GM12875 (cell line): Measurements from ENCODE around the gene ZNF710.

Experiments
- H3K4me3 ChIP-seq: one replicate; pipeline ENCODE4 v1.5.1; 2011; ENCODE audit warnings: low read depth, low read length, control low read depth
- CTCF ChIP-seq: IDR thresholded peaks from 2 replicates; pipeline ENCODE4 v1.5.1; 2011; ENCODE audit warnings: low read depth, mild to moderate bottlenecking, control low read depth, inconsistent platforms, low read length, moderate library complexity, borderline replicate concordance; ENCODE audit not compliant: insufficient read depth

Gene ZNF710

GRCh38 chr15:90059208-90059985 lies 58.3 kb downstream of the ZNF710 start:
- H3K4me3 ChIP-seq: peak overlapping the region; percentile 17
- TF ChIP-seq CTCF: no peak

GRCh38 chr15:90060797-90061196 lies 59.7 kb downstream of the ZNF710 start:
- no peak for TF ChIP-seq CTCF
- H3K4me3 ChIP-seq: no peak overlapping the region

GRCh38 chr15:90062023-90062442 lies 60.9 kb downstream of the ZNF710 start:
- no peak for TF ChIP-seq CTCF
- H3K4me3 ChIP-seq: peak overlapping the region; percentile 33

- no peak for TF ChIP-seq CTCF
- no peak overlapping the region for H3K4me3 ChIP-seq
Measured at GRCh38 chr15:90062462-90062932, 61.4 kb downstream of the ZNF710 start.

- no peak overlapping the region for H3K4me3 ChIP-seq
- no peak for TF ChIP-seq CTCF
Measured at GRCh38 chr15:90062973-90063769, 62.0 kb downstream of the ZNF710 start.

- H3K4me3 ChIP-seq: no peak overlapping the region
- no peak for TF ChIP-seq CTCF
Measured at GRCh38 chr15:90063770-90064247, 62.7 kb downstream of the ZNF710 start.
